B cell (primary cell): Measurements from ENCODE around the gene STPG3. TPM values are rescaled to one million over a fixed set of nuclear protein-coding genes. Genes with fewer than 3 reads are reported as not detected.

Experiments used
- ATAC-seq: fragments of 200-7000 bp; cut with Tn5 transposase; one replicate; pipeline ENCODE4 v1.10.0; 2021; ENCODE audit warnings: low read depth, mild to moderate bottlenecking, moderate number of reproducible peaks, moderate library complexity
- CTCF ChIA-PET: fragments of 350-600 bp; sonication (Branson Sonifier 250); formaldehyde crosslinking; loops from one replicate; lab custom pipeline; 2021; ENCODE audit warnings: antibody characterized with exemption, inconsistent platforms; lab: Charles Lee
- POLR2A ChIA-PET: fragments of 350-600 bp; sonication (Branson Sonifier 250); formaldehyde crosslinking; loops from one replicate; lab custom pipeline; 2021; ENCODE audit warnings: antibody characterized with exemption; lab: Charles Lee
- DNase-seq: peaks from one replicate; pipeline ENCODE4 v3.0.0; 2013
- H2AFZ ChIP-seq: 2 replicates; pipeline ENCODE4 v1.6.1; 2012; ENCODE audit warnings: mild to moderate bottlenecking, low read depth, low read length; ENCODE audit not compliant: insufficient read depth, poor library complexity, severe bottlenecking
- H3K27ac ChIP-seq, 2 donors: 1 replicate in 1 of 2; 2 replicates in 1 of 2; pipeline ENCODE4 v1.5.1; 2012 to 2013; ENCODE audit warnings: low read length in 2 of 2, mild to moderate bottlenecking in 2 of 2, moderate library complexity in 1 of 2
- H3K27me3 ChIP-seq, 4 experiments: fragments of 200-600 bp in 1 of 4; sonication (generic) in 1 of 4; replicated peaks in 1 of 4; 1 replicate in 2 of 4; 2 replicates in 2 of 4; pipeline versions ENCODE4 v1.6.1 to v1.7.0; 2013 to 2016; ENCODE audit warnings: low read length in 3 of 4, mild to moderate bottlenecking in 2 of 4, mixed read lengths in 1 of 4, moderate library complexity in 1 of 4; ENCODE audit not compliant: insufficient read depth in 4 of 4, control insufficient read depth in 3 of 4; ENCODE audit errors: control extremely low read depth in 1 of 4
- H3K36me3 ChIP-seq, 2 experiments: replicated peaks in 1 of 2; 1 replicate in 1 of 2; 2 replicates in 1 of 2; pipeline versions ENCODE4 v1.6.1 to v1.7.1; 2013; ENCODE audit warnings: low read length in 1 of 2; ENCODE audit not compliant: insufficient read depth in 2 of 2, control insufficient read depth in 1 of 2; ENCODE audit errors: control extremely low read depth in 1 of 2, extremely low read depth in 1 of 2
- H3K4me1 ChIP-seq, 2 donors: fragments of 200-600 bp in 1 of 2; sonication (generic) in 1 of 2; 1 replicate in 1 of 2; 2 replicates in 1 of 2; pipeline versions ENCODE4 v1.5.1 to v1.6.1; 2013 to 2017; ENCODE audit warnings: low read length in 2 of 2; ENCODE audit not compliant: control insufficient read depth in 2 of 2, insufficient read depth in 2 of 2
- H3K4me2 ChIP-seq: replicated peaks from 2 replicates; pipeline ENCODE3; 2012; ENCODE audit warnings: mild to moderate bottlenecking, low read depth, low read length; ENCODE audit not compliant: poor library complexity, severe bottlenecking
- H3K4me3 ChIP-seq, 5 experiments: fragments of 200-600 bp in 1 of 5; sonication (generic) in 1 of 5; 1 replicate in 3 of 5; 2 replicates in 2 of 5; pipeline versions ENCODE4 v1.5.1 to v1.7.0; 2011 to 2016; ENCODE audit warnings: low read length in 4 of 5, mild to moderate bottlenecking in 4 of 5, low read depth in 2 of 5, control low read depth in 1 of 5, moderate library complexity in 1 of 5; ENCODE audit not compliant: insufficient read depth in 1 of 5; ENCODE audit errors: control extremely low read depth in 1 of 5, extremely low read depth in 1 of 5
- H3K79me2 ChIP-seq: fragments of 200-600 bp; sonication (generic); one replicate; pipeline ENCODE4 v1.6.0; 2016; ENCODE audit warnings: low read length; ENCODE audit not compliant: control insufficient read depth, insufficient read depth
- H3K9ac ChIP-seq: fragments of 200-600 bp; sonication (generic); 2 replicates; pipeline ENCODE4 v1.6.1; 2017; ENCODE audit warnings: mild to moderate bottlenecking, low read length, moderate library complexity
- H3K9me3 ChIP-seq, 3 donors: one replicate each; pipeline versions ENCODE4 v1.6.1 to v1.7.1; 2013; ENCODE audit warnings: low read length in 2 of 3; ENCODE audit not compliant: control insufficient read depth in 2 of 3, insufficient read depth in 1 of 3; ENCODE audit errors: control extremely low read depth in 1 of 3
- H4K20me1 ChIP-seq: 2 replicates; pipeline ENCODE4 v1.6.0; 2012; ENCODE audit warnings: mild to moderate bottlenecking, low read length; ENCODE audit not compliant: insufficient read depth, control insufficient read depth, poor library complexity, severe bottlenecking
- H3K27ac Mint-ChIP-seq: one replicate; pipeline ENCODE4 v1.8.0; 2021; ENCODE audit warnings: mixed read lengths
- H3K27me3 Mint-ChIP-seq: one replicate; pipeline ENCODE4 v1.8.0; 2021; ENCODE audit warnings: mixed read lengths
- H3K4me1 Mint-ChIP-seq: one replicate; pipeline ENCODE4 v1.8.0; 2021; ENCODE audit warnings: mixed read lengths
- H3K4me3 Mint-ChIP-seq: one replicate; pipeline ENCODE4 v1.8.0; 2021; ENCODE audit warnings: mixed read lengths
- H3K9me3 Mint-ChIP-seq: one replicate; pipeline ENCODE4 v1.8.0; 2022; ENCODE audit warnings: mixed read lengths; ENCODE audit not compliant: insufficient read depth
- CTCF ChIP-seq: fragments of 200-600 bp; IDR thresholded peaks from one replicate; pipeline ENCODE4 v1.8.0; 2022; ENCODE audit warnings: antibody characterized with exemption, mild to moderate bottlenecking
- EZH2 ChIP-seq: IDR thresholded peaks from 2 replicates; pipeline ENCODE4 v1.6.1; 2012; ENCODE audit warnings: borderline replicate concordance, low read depth, mild to moderate bottlenecking, moderate library complexity, low read length; ENCODE audit not compliant: insufficient read depth, poor library complexity, severe bottlenecking
- WGBS: methylation state at CpG from one replicate; pipeline ENCODE4 v1.1.5; 2013; ENCODE audit warnings: missing lambda C conversion rate; ENCODE audit not compliant: insufficient coverage; 5-methylcytosine and 5-hydroxymethylcytosine counted together
- intact Hi-C: fragments of 100-400 bp; cut with micrococcal nuclease; formaldehyde crosslinking; loops from one replicate; pipeline ENCODE4 v1.10.0; 2022
- polyA plus RNA-seq: library from polyadenylated mRNA; depleted of rRNA; stranded (reverse); fragments of >200 nt; gene quantifications from 2 replicates; pipeline ENCODE4 v1.2.3, GENCODE V29; 2012
- total RNA-seq, 2 donors: library from RNA; stranded (reverse); fragments of 120-200 nt in 1 of 2; gene quantifications; 1 replicate in 1 of 2; 2 replicates in 1 of 2; pipeline versions ENCODE4 v1.2.3 to v1.2.4, GENCODE V29; 2013 to 2022

The STPG3 gene
- total and polyA plus RNA-seq, 2 donors (not counting 1 experiment from before 2014, with no cell fraction given), result not detected

GRCh38 chr9:137228968-137229896 lies 21.9 kb upstream of the STPG3 start:
- peaks cover 0 to 37% (median 2%) of the 10 kb centered on the region in 4 experiments for H3K27me3 ChIP-seq
- no peak overlapping the region for H3K9ac ChIP-seq
- no peaks in the 10 kb centered on the region for H3K79me2 ChIP-seq
- Mint-ChIP-seq H3K27ac (no peak overlapping the region), H3K27me3 (peaks cover 4% of the 10 kb centered on the region), H3K4me3 (no peak overlapping the region), H3K4me1 (peaks cover 6% of the 10 kb centered on the region), H3K9me3 (no peaks in the 10 kb centered on the region)
- ATAC-seq (no peak), DNase-seq (no peak)
- no peak overlapping the region for H3K4me2 ChIP-seq
- no peak overlapping the region for H2AFZ ChIP-seq
- no peaks in the 10 kb centered on the region for H4K20me1 ChIP-seq
- ChIA-PET POLR2A (no interaction called here), CTCF (interaction anchor here (0.8 kb wide), 1 partner anchor 182 kb away, joined by 7 read pairs; no protein-coding TSS in a partner anchor)
- no peaks in the 10 kb centered on the region for H3K36me3 ChIP-seq
- no peak overlapping the region for H3K27ac ChIP-seq
- H3K4me3 ChIP-seq, result no peak overlapping the region
- H3K4me1 ChIP-seq, result peaks cover 5 to 16% of the 10 kb centered on the region in 2 donors
- H3K9me3 ChIP-seq, result no peaks in the 10 kb centered on the region
- intact Hi-C loops, result no loop called here
- TF ChIP-seq CTCF (no peak), EZH2 (no peak)
- 68% methylated on average over 27 of the region's 27 CpGs for WGBS
